GM23338 (cell line): ENCODE measurements around the gene CCDC70.

Experiments
- CREB1 ChIP-seq: fragments of 250-450 bp; sonication (Bioruptor Pico); IDR thresholded peaks from 2 replicates; pipeline ENCODE4 v1.5.0; 2020; ENCODE audit warnings: low read depth, mild to moderate bottlenecking, moderate library complexity
- EZH2 ChIP-seq: fragments of 200-600 bp; sonication (generic); IDR thresholded peaks from one replicate; pipeline ENCODE4 v1.8.0; 2017; ENCODE audit warnings: antibody characterized with exemption, mild to moderate bottlenecking, low read depth; ENCODE audit not compliant: unreplicated experiment
- EZH2phosphoT487 ChIP-seq: fragments of 200-600 bp; sonication (generic); IDR thresholded peaks from one replicate; pipeline ENCODE4 v1.8.1; 2018; ENCODE audit warnings: antibody characterized with exemption; ENCODE audit not compliant: unreplicated experiment
- JUNB ChIP-seq: IDR thresholded peaks from one replicate; pipeline ENCODE4 v1.6.1; 2016; ENCODE audit warnings: antibody characterized with exemption; ENCODE audit not compliant: unreplicated experiment
- NANOG ChIP-seq: IDR thresholded peaks from 2 replicates; pipeline ENCODE4 v1.6.1; 2016; ENCODE audit warnings: antibody characterized with exemption, borderline replicate concordance
- POLR2AphosphoS5 ChIP-seq: IDR thresholded peaks from 2 replicates; pipeline ENCODE4 v1.6.1; 2016; ENCODE audit warnings: antibody characterized with exemption, low read depth
- ZNF114 ChIP-seq: fragments of 250-450 bp; sonication (Bioruptor Pico); IDR thresholded peaks from 2 replicates; pipeline ENCODE4 v1.5.0; 2020; ENCODE audit warnings: mild to moderate bottlenecking, moderate library complexity
- ZNF331 ChIP-seq: fragments of 250-450 bp; sonication (Bioruptor Pico); IDR thresholded peaks from 2 replicates; pipeline ENCODE4 v1.5.0; 2020; ENCODE audit warnings: low read depth, mild to moderate bottlenecking, moderate library complexity
- TF ChIP-seq, protein P1 (sequence below), 2 experiments: fragments of 200-600 bp in 1 of 2; sonication (generic) in 1 of 2; conservative IDR thresholded peaks; 2 replicates each; pipeline versions ENCODE4 v1.5.1 to v1.6.1; 2016 to 2017; ENCODE audit warnings: antibody characterized with exemption in 2 of 2, low read depth in 2 of 2, mild to moderate bottlenecking in 2 of 2, moderate library complexity in 1 of 2
- TF ChIP-seq, protein P2 (sequence below): IDR thresholded peaks from 2 replicates; pipeline ENCODE4 v1.6.1; 2016; ENCODE audit warnings: antibody characterized with exemption
- TF ChIP-seq, protein P3 (sequence below): IDR thresholded peaks from one replicate; pipeline ENCODE4 v1.6.1; 2018; ENCODE audit warnings: antibody characterized with exemption; ENCODE audit not compliant: unreplicated experiment
- TF ChIP-seq, protein P4 (sequence below): fragments of 250-450 bp; sonication (Bioruptor Pico); IDR thresholded peaks from 2 replicates; pipeline ENCODE4 v1.5.0; 2020; ENCODE audit warnings: mild to moderate bottlenecking, moderate library complexity

DNA sequence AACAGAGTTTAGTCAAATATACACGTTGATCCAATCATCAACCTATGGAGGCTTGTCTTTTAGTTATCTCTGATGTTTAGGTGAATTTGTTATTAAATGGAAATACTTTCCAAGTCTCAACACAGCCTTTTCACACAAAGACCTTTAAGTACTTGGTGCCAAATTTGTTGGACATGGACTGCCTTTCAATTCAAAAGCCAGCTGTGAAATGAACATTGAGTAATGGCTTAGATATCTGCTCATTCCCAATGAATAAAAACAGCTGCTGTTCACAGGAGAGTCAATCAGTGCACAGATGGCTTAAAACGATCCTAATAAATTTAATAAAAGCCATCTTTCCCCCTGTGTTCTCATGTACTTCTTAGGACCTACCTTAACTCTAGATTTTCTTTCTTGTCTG lies 37.9 kb upstream of the CCDC70 start:
- TF ChIP-seq, protein P1, sequence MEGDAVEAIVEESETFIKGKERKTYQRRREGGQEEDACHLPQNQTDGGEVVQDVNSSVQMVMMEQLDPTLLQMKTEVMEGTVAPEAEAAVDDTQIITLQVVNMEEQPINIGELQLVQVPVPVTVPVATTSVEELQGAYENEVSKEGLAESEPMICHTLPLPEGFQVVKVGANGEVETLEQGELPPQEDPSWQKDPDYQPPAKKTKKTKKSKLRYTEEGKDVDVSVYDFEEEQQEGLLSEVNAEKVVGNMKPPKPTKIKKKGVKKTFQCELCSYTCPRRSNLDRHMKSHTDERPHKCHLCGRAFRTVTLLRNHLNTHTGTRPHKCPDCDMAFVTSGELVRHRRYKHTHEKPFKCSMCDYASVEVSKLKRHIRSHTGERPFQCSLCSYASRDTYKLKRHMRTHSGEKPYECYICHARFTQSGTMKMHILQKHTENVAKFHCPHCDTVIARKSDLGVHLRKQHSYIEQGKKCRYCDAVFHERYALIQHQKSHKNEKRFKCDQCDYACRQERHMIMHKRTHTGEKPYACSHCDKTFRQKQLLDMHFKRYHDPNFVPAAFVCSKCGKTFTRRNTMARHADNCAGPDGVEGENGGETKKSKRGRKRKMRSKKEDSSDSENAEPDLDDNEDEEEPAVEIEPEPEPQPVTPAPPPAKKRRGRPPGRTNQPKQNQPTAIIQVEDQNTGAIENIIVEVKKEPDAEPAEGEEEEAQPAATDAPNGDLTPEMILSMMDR (conservative IDR thresholded peaks at IDR 0.05; ENCODE audit: low read depth in 2 of 2), result no peak
- TF ChIP-seq, protein P2, sequence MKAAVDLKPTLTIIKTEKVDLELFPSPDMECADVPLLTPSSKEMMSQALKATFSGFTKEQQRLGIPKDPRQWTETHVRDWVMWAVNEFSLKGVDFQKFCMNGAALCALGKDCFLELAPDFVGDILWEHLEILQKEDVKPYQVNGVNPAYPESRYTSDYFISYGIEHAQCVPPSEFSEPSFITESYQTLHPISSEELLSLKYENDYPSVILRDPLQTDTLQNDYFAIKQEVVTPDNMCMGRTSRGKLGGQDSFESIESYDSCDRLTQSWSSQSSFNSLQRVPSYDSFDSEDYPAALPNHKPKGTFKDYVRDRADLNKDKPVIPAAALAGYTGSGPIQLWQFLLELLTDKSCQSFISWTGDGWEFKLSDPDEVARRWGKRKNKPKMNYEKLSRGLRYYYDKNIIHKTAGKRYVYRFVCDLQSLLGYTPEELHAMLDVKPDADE, result no peak
- TF ChIP-seq, protein P3, sequence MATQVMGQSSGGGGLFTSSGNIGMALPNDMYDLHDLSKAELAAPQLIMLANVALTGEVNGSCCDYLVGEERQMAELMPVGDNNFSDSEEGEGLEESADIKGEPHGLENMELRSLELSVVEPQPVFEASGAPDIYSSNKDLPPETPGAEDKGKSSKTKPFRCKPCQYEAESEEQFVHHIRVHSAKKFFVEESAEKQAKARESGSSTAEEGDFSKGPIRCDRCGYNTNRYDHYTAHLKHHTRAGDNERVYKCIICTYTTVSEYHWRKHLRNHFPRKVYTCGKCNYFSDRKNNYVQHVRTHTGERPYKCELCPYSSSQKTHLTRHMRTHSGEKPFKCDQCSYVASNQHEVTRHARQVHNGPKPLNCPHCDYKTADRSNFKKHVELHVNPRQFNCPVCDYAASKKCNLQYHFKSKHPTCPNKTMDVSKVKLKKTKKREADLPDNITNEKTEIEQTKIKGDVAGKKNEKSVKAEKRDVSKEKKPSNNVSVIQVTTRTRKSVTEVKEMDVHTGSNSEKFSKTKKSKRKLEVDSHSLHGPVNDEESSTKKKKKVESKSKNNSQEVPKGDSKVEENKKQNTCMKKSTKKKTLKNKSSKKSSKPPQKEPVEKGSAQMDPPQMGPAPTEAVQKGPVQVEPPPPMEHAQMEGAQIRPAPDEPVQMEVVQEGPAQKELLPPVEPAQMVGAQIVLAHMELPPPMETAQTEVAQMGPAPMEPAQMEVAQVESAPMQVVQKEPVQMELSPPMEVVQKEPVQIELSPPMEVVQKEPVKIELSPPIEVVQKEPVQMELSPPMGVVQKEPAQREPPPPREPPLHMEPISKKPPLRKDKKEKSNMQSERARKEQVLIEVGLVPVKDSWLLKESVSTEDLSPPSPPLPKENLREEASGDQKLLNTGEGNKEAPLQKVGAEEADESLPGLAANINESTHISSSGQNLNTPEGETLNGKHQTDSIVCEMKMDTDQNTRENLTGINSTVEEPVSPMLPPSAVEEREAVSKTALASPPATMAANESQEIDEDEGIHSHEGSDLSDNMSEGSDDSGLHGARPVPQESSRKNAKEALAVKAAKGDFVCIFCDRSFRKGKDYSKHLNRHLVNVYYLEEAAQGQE, result no peak
- TF ChIP-seq EZH2phosphoT487 (no peak), EZH2 (no peak), POLR2AphosphoS5 (no peak), ZNF114 (CRISPR knock-in tag) (no peak), CREB1 (CRISPR knock-in tag) (no peak), ZNF331 (CRISPR knock-in tag) (no peak), JUNB (no peak), NANOG (no peak)
- TF ChIP-seq, protein P4, sequence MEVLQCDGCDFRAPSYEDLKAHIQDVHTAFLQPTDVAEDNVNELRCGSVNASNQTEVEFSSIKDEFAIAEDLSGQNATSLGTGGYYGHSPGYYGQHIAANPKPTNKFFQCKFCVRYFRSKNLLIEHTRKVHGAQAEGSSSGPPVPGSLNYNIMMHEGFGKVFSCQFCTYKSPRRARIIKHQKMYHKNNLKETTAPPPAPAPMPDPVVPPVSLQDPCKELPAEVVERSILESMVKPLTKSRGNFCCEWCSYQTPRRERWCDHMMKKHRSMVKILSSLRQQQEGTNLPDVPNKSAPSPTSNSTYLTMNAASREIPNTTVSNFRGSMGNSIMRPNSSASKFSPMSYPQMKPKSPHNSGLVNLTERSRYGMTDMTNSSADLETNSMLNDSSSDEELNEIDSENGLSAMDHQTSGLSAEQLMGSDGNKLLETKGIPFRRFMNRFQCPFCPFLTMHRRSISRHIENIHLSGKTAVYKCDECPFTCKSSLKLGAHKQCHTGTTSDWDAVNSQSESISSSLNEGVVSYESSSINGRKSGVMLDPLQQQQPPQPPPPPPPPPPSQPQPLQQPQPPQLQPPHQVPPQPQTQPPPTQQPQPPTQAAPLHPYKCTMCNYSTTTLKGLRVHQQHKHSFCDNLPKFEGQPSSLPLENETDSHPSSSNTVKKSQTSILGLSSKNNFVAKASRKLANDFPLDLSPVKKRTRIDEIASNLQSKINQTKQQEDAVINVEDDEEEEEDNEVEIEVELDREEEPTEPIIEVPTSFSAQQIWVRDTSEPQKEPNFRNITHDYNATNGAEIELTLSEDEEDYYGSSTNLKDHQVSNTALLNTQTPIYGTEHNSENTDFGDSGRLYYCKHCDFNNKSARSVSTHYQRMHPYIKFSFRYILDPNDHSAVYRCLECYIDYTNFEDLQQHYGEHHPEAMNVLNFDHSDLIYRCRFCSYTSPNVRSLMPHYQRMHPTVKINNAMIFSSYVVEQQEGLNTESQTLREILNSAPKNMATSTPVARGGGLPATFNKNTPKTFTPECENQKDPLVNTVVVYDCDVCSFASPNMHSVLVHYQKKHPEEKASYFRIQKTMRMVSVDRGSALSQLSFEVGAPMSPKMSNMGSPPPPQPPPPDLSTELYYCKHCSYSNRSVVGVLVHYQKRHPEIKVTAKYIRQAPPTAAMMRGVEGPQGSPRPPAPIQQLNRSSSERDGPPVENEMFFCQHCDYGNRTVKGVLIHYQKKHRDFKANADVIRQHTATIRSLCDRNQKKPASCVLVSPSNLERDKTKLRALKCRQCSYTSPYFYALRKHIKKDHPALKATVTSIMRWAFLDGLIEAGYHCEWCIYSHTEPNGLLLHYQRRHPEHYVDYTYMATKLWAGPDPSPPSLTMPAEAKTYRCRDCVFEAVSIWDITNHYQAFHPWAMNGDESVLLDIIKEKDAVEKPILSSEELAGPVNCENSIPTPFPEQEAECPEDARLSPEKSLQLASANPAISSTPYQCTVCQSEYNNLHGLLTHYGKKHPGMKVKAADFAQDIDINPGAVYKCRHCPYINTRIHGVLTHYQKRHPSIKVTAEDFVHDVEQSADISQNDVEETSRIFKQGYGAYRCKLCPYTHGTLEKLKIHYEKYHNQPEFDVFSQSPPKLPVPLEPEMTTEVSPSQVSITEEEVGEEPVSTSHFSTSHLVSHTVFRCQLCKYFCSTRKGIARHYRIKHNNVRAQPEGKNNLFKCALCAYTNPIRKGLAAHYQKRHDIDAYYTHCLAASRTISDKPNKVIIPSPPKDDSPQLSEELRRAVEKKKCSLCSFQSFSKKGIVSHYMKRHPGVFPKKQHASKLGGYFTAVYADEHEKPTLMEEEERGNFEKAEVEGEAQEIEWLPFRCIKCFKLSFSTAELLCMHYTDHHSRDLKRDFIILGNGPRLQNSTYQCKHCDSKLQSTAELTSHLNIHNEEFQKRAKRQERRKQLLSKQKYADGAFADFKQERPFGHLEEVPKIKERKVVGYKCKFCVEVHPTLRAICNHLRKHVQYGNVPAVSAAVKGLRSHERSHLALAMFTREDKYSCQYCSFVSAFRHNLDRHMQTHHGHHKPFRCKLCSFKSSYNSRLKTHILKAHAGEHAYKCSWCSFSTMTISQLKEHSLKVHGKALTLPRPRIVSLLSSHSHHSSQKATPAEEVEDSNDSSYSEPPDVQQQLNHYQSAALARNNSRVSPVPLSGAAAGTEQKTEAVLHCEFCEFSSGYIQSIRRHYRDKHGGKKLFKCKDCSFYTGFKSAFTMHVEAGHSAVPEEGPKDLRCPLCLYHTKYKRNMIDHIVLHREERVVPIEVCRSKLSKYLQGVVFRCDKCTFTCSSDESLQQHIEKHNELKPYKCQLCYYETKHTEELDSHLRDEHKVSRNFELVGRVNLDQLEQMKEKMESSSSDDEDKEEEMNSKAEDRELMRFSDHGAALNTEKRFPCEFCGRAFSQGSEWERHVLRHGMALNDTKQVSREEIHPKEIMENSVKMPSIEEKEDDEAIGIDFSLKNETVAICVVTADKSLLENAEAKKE (CRISPR knock-in tag), result no peak
